Placental pericyte (primary cell): ENCODE results near the gene CGB2. TPM values are rescaled to one million over a fixed set of nuclear protein-coding genes. Genes with fewer than 3 reads are reported as not detected.

Source experiments
- small RNA-seq: library from RNA; depleted of rRNA; stranded (forward); fragments of <200 nt; gene quantifications from one replicate; pipeline ENCODE3, GENCODE V24; 2012; ENCODE audit warnings: low replicate concordance
- total RNA-seq: library from RNA; depleted of rRNA; stranded (reverse); fragments of >200 nt; gene quantifications from 2 replicates; pipeline ENCODE4 v1.2.3, GENCODE V29; 2012

CGB2 gene
- not detected in 2 replicates for total RNA-seq

DNA sequence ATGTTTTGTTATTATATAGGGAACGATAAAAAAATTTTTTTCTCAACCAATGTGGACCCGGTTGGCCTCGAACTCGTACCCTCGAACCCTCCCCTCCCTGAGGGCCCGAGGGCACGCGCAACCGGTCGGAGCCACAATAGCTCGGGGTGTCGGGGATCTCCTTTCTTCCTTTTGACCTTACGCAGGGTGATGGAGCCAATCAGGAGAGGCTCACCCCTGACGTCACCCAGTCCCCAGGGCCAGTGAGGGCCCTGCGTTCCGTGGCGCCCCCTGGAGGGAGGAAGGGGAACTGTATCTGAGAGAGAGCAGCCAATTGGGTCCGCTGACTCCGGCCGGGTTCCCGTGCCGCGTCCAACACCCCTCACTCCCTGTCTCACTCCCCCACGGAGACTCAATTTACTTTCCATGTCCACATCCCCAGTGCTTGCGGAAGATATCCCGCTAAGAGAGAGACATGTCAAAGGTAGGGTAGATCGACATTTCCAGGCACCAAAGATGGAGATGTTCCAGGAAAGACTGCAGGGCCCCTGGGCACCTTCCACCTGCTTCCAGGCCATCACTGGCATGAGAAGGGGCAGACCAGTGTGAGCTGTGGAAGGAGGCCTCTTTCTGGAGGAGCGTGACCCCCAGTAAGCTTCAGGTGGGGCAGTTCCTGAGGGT lies at the start of gene CGB2:
Gene CGB2, plus strand, starts transcription at position 249 of the 660 bp plus-strand sequence. Its CDS starts 206 bp downstream, at position 455.

DNA sequence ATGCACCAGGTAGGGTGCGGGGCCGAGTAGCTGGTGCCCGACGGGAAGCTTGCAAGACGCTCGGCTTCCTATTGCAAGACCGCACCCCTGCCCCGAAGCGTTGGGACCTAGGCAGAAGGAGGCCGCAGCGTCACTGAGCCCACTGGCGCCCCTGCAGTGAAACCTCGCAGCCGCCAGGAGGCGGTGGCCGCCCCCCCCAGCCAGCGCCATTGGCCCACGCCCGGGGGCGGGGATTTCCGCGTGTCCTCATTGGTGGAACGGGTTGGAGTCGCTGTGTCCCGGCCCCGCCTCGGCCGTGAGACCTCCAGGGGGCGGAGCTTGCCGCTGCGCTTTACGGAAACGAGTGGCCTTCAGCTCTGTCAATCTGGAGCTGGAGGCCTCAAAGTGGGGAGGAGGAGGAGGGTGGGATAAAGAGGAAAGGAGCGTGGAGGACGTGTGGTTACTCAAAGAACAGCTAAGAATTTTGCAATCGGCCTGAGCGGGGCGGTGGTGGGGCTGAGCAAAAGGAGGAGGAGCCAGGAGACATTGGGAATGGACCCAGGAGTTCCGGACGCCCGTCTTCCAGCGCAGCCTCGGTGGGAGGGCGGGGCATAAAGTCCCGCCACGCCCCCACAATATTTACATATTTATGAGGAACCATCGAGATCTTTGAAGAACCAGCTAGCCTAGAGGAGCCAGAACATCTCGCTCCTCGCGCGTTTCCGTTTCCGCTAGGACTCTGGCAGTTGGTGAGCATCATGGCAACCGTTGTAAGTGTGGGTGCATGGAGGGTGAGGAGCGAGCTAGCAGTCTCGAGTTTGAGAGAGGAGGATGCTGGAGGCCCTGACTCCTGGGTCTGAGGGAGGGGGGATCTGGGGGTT lies 38.3 kb upstream of the CGB2 start, which contains the start of the genes GYS1 and RUVBL2:
Gene GYS1, minus strand, starts transcription at position 135 of the 860 bp plus-strand sequence. CDS start 197 bp downstream, outside the sequence.
Gene RUVBL2, plus strand, starts transcription at position 713 of the 860 bp plus-strand sequence. Its CDS starts 25 bp downstream, at position 738.

GRCh38 chr19:49017041-49017665 lies 14.5 kb upstream of the CGB2 start, which contains the start of gene LHB:
LHB (minus strand) TSS chr19:49017091; CDS start chr19:49017081, 10 bp downstream.

DNA sequence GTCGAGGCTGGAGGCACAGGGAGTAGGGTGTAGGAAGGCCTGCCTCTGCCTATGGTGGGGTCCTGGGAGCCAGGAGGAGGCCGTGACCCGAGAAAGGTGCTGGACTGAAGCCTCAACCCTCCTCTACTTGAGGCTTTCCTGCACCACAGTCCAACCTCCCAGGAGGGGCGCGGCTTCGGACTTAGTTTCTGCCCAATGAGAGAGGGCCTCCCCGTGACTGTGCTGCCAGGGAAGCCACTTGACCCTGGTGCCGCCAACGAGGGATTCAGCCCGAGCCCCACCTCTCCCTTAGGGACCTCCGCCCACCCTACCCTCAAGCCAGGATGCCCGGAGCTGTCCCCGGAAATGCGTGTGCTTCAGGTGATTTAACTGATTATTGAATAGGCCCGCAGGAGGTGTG lies 7.5 kb upstream of the CGB2 start, which contains the start of gene CGB3:
Gene CGB3, minus strand, starts transcription at position 101 of the 400 bp plus-strand sequence. CDS start 362 bp downstream, outside the sequence.

DNA sequence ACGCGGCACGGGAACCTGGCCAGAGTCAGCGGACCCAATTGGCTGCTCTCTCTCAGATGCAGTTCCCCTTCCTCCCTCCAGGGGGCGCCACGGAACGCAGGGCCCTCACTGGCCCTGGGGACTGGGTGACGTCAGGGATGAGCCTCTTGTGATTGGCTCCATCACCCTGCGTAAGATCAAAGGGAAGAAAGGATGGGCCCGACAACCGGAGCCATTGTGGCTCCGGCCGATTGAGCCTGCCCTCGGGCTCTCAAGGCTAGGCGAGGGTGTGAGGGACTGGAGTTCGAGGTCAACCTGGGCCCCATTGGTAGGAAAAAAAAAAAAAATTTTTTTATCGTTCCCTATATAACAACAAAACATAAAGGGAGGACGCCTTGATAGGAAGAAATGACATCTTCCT lies 5.1 kb downstream of the CGB2 start, which contains the start of gene CGB1:
Gene CGB1, minus strand, starts transcription at position 81 of the 400 bp plus-strand sequence. CDS start 184 bp downstream, outside the sequence.

GRCh38 chr19:49043548-49043947 lies 11.9 kb downstream of the CGB2 start, which contains the start of gene CGB5:
CGB5 (plus strand) TSS chr19:49043848; CDS start chr19:49044210, 362 bp downstream.

GRCh38 chr19:49049011-49049410 lies 17.3 kb downstream of the CGB2 start, which contains the start of gene CGB8:
CGB8 (minus strand) TSS chr19:49049111; CDS start chr19:49048739, 372 bp downstream.

DNA sequence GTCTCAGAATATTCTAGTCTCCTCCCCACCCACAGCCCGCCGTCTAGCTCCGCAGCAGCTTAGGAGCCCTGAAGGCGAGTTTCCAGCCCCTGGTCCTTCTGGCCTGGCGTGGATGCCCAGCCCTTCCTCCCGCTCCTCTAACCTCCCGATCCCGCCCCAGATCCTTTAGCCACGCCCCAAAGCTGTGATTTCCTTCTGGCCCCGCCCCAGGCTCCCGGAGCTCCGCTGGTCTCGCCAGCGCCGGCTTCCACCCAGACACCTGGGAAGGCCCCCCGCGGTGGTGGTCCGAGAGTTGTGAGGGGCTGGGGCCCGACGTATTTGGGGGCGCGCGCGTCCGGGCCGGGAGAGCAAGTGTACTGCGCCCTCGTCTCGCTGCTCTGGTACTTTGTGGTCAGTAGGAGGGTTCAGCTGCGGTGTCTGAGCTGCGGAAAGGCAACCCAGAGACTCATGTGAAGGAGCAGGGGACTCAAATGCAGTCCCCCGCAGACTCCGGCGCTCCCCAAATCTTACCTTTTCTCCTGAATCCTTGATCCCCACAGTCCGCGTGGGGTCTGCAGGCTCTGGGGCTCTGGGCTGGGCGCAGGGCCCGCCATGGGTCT lies 26.0 kb downstream of the CGB2 start, which contains the start of gene CGB7:
Gene CGB7, minus strand, starts transcription at position 114 of the 599 bp plus-strand sequence. CDS start 2,374 bp downstream, outside the sequence.

GRCh38 chr19:49064768-49065611 lies 33.3 kb downstream of the CGB2 start, which contains the start of gene NTF4:
NTF4 (minus strand) TSS chr19:49064818; CDS start chr19:49061997, 2,821 bp downstream.

Small RNA genes within 50 kb of the gene (small RNA-seq; reads per million reads assigned to genes)
- 0.20 reads per million for gene MIR6798
- not detected for gene RN7SL708P

Other genes with a start within 250 kb of the CGB2 start
- gene BCAT2, start 220.9 kb upstream of the CGB2 start, total RNA-seq = 25.4 and 44.1 TPM in 2 replicates
- 2.3 and 27.8 TPM in 2 replicates for gene HSD17B14, start 195.4 kb upstream of the CGB2 start, total RNA-seq
- 5.4 and 6.3 TPM in 2 replicates for gene PLEKHA4, start 163.3 kb upstream of the CGB2 start, total RNA-seq
- gene PPP1R15A, start 159.5 kb upstream of the CGB2 start, total RNA-seq = 66.1 and 221 TPM in 2 replicates
- gene TULP2, start 133.1 kb upstream of the CGB2 start, total RNA-seq = under 0.01 and 0.22 TPM in 2 replicates
- 129 and 755 TPM in 2 replicates for gene NUCB1, start 131.6 kb upstream of the CGB2 start, total RNA-seq
- 0.44 TPM in 1 of 2 replicates, not detected in the other for gene DHDH, start 98.2 kb upstream of the CGB2 start, total RNA-seq
- gene BAX, start 77.0 kb upstream of the CGB2 start, total RNA-seq = 89.9 and 103 TPM in 2 replicates
- gene FTL, start 66.6 kb upstream of the CGB2 start, total RNA-seq = 1,638 and 6,371 TPM in 2 replicates
- gene GYS1, start 38.6 kb upstream of the CGB2 start, total RNA-seq = 29.8 and 59.4 TPM in 2 replicates
- 164 and 281 TPM in 2 replicates for gene RUVBL2, start 38.0 kb upstream of the CGB2 start, total RNA-seq
- gene LHB, start 14.8 kb upstream of the CGB2 start, total RNA-seq = not detected in 2 replicates
- gene CGB3, start 7.6 kb upstream of the CGB2 start, total RNA-seq = not detected in 2 replicates
- not detected in 2 replicates for gene CGB1, start 5.0 kb downstream of the CGB2 start, total RNA-seq
- gene CGB5, start 12.0 kb downstream of the CGB2 start, total RNA-seq = not detected in 2 replicates
- gene CGB8, start 17.2 kb downstream of the CGB2 start, total RNA-seq = not detected in 2 replicates
- gene CGB7, start 25.9 kb downstream of the CGB2 start, total RNA-seq = 0.14 TPM in 1 of 2 replicates, not detected in the other
- not detected in 2 replicates for gene NTF4, start 32.9 kb downstream of the CGB2 start, total RNA-seq
- gene KCNA7, start 40.8 kb downstream of the CGB2 start, total RNA-seq = not detected in 2 replicates
- 118 and 186 TPM in 2 replicates for gene SNRNP70, start 53.6 kb downstream of the CGB2 start, total RNA-seq
- gene LIN7B, start 82.5 kb downstream of the CGB2 start, total RNA-seq = 3.7 and 5.7 TPM in 2 replicates
- 0.66 and 1.3 TPM in 2 replicates for gene C19orf73, start 87.3 kb downstream of the CGB2 start, total RNA-seq
- gene PPFIA3, start 87.7 kb downstream of the CGB2 start, total RNA-seq = 1.1 and 3.1 TPM in 2 replicates
- gene HRC, start 123.5 kb downstream of the CGB2 start, total RNA-seq = not detected in 2 replicates
- 8.8 and 15.9 TPM in 2 replicates for gene TRPM4, start 125.9 kb downstream of the CGB2 start, total RNA-seq